Liver (tissue), 9 donors: Measurements from ENCODE around the gene AKT2. TPM values are rescaled to one million over a fixed set of nuclear protein-coding genes. Genes with fewer than 3 reads are reported as not detected.

Source experiments
- DNase-seq: peaks from one replicate; pipeline ENCODE4 v3.0.0-alpha.2; 2017; ENCODE audit warnings: low spot score
- H3K27ac ChIP-seq, 2 donors: one replicate each; pipeline ENCODE4 v1.7.0; 2013; ENCODE audit warnings: inconsistent platforms in 2 of 2, low read length in 2 of 2, control low read depth in 1 of 2, low read depth in 1 of 2, mild to moderate bottlenecking in 1 of 2
- H3K27me3 ChIP-seq, 4 donors: one replicate each; pipeline versions ENCODE4 v1.6.1 to v1.7.0; 2013; ENCODE audit warnings: low read length in 3 of 4, inconsistent platforms in 1 of 4, mild to moderate bottlenecking in 1 of 4, moderate library complexity in 1 of 4; ENCODE audit not compliant: control insufficient read depth in 4 of 4, insufficient read depth in 4 of 4
- H3K36me3 ChIP-seq, 4 donors: one replicate each; pipeline versions ENCODE4 v1.6.1 to v1.7.0; 2013; ENCODE audit warnings: low read length in 3 of 4, mild to moderate bottlenecking in 3 of 4, low read depth in 1 of 4, moderate library complexity in 1 of 4; ENCODE audit not compliant: control insufficient read depth in 4 of 4, insufficient read depth in 3 of 4
- H3K4me1 ChIP-seq, 4 donors: one replicate each; pipeline versions ENCODE4 v1.6.1 to v1.7.0; 2013; ENCODE audit warnings: low read length in 3 of 4, mild to moderate bottlenecking in 3 of 4, moderate library complexity in 1 of 4; ENCODE audit not compliant: control insufficient read depth in 4 of 4, insufficient read depth in 4 of 4
- H3K4me3 ChIP-seq, 3 donors: one replicate each; pipeline versions ENCODE4 v1.6.1 to v1.7.0; 2013; ENCODE audit warnings: low read length in 3 of 3, control low read depth in 1 of 3, low read depth in 1 of 3, mild to moderate bottlenecking in 1 of 3
- H3K9ac ChIP-seq, 2 donors: one replicate each; pipeline ENCODE4 v1.7.0; 2013; ENCODE audit warnings: low read length in 2 of 2, mild to moderate bottlenecking in 2 of 2, moderate library complexity in 2 of 2, control low read depth in 1 of 2, low read depth in 1 of 2
- H3K9me3 ChIP-seq, 4 donors: one replicate each; pipeline versions ENCODE4 v1.6.1 to v1.7.0; 2013; ENCODE audit warnings: low read length in 3 of 4; ENCODE audit not compliant: control insufficient read depth in 4 of 4
- ATF3 ChIP-seq: IDR thresholded peaks from 2 replicates; pipeline ENCODE4 v1.6.1; 2016; ENCODE audit warnings: antibody characterized with exemption
- CTCF ChIP-seq: fragments of 150-350 bp; IDR thresholded peaks from 2 replicates; pipeline ENCODE4 v1.5.1; 2017; ENCODE audit warnings: improper control_type of control experiment, low read depth, low read length; ENCODE audit not compliant: missing input control
- EGR1 ChIP-seq, 2 donors: IDR thresholded peaks; 2 replicates each; pipeline ENCODE4 v1.6.1; 2016 to 2018; ENCODE audit warnings: antibody characterized with exemption in 2 of 2, low read depth in 2 of 2
- FOXA1 ChIP-seq: IDR thresholded peaks from 2 replicates; pipeline ENCODE4 v1.6.1; 2016; ENCODE audit warnings: antibody characterized with exemption
- GABPA ChIP-seq, 2 donors: IDR thresholded peaks in 1 of 2; conservative IDR thresholded peaks in 1 of 2; 2 replicates each; pipeline ENCODE4 v1.6.1; 2016; ENCODE audit warnings: antibody characterized with exemption in 2 of 2, mild to moderate bottlenecking in 1 of 2, moderate library complexity in 1 of 2
- HNF4A ChIP-seq, 2 donors: conservative IDR thresholded peaks; 2 replicates each; pipeline ENCODE4 v1.6.1; 2016; ENCODE audit warnings: antibody characterized with exemption in 2 of 2, mild to moderate bottlenecking in 2 of 2
- JUND ChIP-seq, 2 donors: IDR thresholded peaks; 2 replicates each; pipeline ENCODE4 v1.6.1; 2016; ENCODE audit warnings: antibody characterized with exemption in 2 of 2
- NR2F2 ChIP-seq: IDR thresholded peaks from 2 replicates; pipeline ENCODE4 v1.6.1; 2016; ENCODE audit warnings: antibody characterized with exemption
- RAD21 ChIP-seq, 2 donors: IDR thresholded peaks; 2 replicates each; pipeline ENCODE4 v1.6.1; 2016; ENCODE audit warnings: antibody characterized with exemption in 2 of 2, mild to moderate bottlenecking in 2 of 2
- REST ChIP-seq: IDR thresholded peaks from 2 replicates; pipeline ENCODE4 v1.6.1; 2016; ENCODE audit warnings: antibody characterized with exemption, mild to moderate bottlenecking
- RXRA ChIP-seq, 2 donors: IDR thresholded peaks; 2 replicates each; pipeline ENCODE4 v1.6.1; 2017 to 2018; ENCODE audit warnings: antibody characterized with exemption in 2 of 2, mild to moderate bottlenecking in 1 of 2
- SP1 ChIP-seq: IDR thresholded peaks from 2 replicates; pipeline ENCODE4 v1.6.1; 2018; ENCODE audit warnings: antibody characterized with exemption, mild to moderate bottlenecking
- TAF1 ChIP-seq: conservative IDR thresholded peaks from 2 replicates; pipeline ENCODE4 v1.6.1; 2016; ENCODE audit warnings: antibody characterized with exemption, mild to moderate bottlenecking
- YY1 ChIP-seq: IDR thresholded peaks from 2 replicates; pipeline ENCODE4 v1.6.1; 2016; ENCODE audit warnings: antibody characterized with exemption, mild to moderate bottlenecking
- ZBTB33 ChIP-seq: IDR thresholded peaks from 2 replicates; pipeline ENCODE4 v1.6.1; 2016; ENCODE audit warnings: antibody characterized with exemption
- WGBS: extraction: QIAGEN DNeasy Blood & Tissue Kit; methylation state at CpG from one replicate; pipeline ENCODE4 v1.1.7; 2013; 5-methylcytosine and 5-hydroxymethylcytosine counted together
- polyA plus RNA-seq, 2 donors: library from polyadenylated mRNA; stranded (reverse) in 1 of 2; unstranded in 1 of 2; fragments of 200-250 nt in 1 of 2; fragments of >200 nt in 1 of 2; fragmentation: Nextera tagmentation in 1 of 2; extraction: Ambion mirVana in 1 of 2; gene quantifications; one replicate each; pipeline versions ENCODE4 v1.2.1 to v1.2.3, GENCODE V29; 2013 to 2015
- total RNA-seq, 2 donors: library from RNA; depleted of rRNA; stranded (reverse); fragments of >200 nt; gene quantifications; one replicate each; pipeline ENCODE4 v1.2.3, GENCODE V29; 2014
- donor health status: healthy.
- donor health status: healthy.
- donor health status: healthy.
- donor health status: healthy.
- donor health status: healthy.

The AKT2 gene
- total and polyA plus RNA-seq, 4 donors, result 23.2 to 110 (median 60.4) TPM

- Histone ChIP-seq H3K27ac (no peak overlapping the region), H3K9ac (no peak overlapping the region), H3K36me3 (no peaks in the 10 kb centered on the region), H3K4me1 (peaks cover 0 to 5% (median 0%) of the 10 kb centered on the region in 4 donors), H3K9me3 (no peaks in the 10 kb centered on the region), H3K27me3 (no peaks in the 10 kb centered on the region), H3K4me3 (no peak overlapping the region)
- WGBS, result 94% methylated on average over 1 of the region's 1 CpG
- no peak for DNase-seq
- no peak for TF ChIP-seq RXRA (IDR thresholded peaks at IDR 0.05)
- no peak for TF ChIP-seq SP1
- TF ChIP-seq FOXA1, result no peak
- no peak for TF ChIP-seq ATF3
- TF ChIP-seq YY1, result no peak
- TF ChIP-seq JUND (IDR thresholded peaks at IDR 0.05), result no peak
- TF ChIP-seq CTCF, result no peak
- no peak for TF ChIP-seq GABPA (IDR thresholded peaks at IDR 0.05 in 1 of 2, conservative IDR thresholded peaks at IDR 0.05 in 1 of 2)
- TF ChIP-seq REST, result no peak
Measured at GRCh38 chr19:40309666-40310065, 24.5 kb upstream of the AKT2 start.

- Histone ChIP-seq H3K9me3 (no peaks in the 10 kb centered on the region), H3K27ac (no peak overlapping the region), H3K9ac (no peak overlapping the region), H3K36me3 (no peaks in the 10 kb centered on the region), H3K27me3 (no peaks in the 10 kb centered on the region), H3K4me3 (no peak overlapping the region), H3K4me1 (peaks cover 0 to 12% (median 3%) of the 10 kb centered on the region in 4 donors)
- TF ChIP-seq NR2F2 (no peak), ATF3 (no peak), RAD21 (IDR thresholded peaks at IDR 0.05) (peak; percentile 93 to 95), GABPA (IDR thresholded peaks at IDR 0.05 in 1 of 2, conservative IDR thresholded peaks at IDR 0.05 in 1 of 2) (no peak), TAF1 (no peak), REST (no peak), JUND (IDR thresholded peaks at IDR 0.05) (no peak), FOXA1 (no peak), CTCF (peak; percentile 72), EGR1 (IDR thresholded peaks at IDR 0.05; ENCODE audit: low read depth in 2 of 2) (no peak), HNF4A (conservative IDR thresholded peaks at IDR 0.05) (no peak), ZBTB33 (no peak), YY1 (peak; percentile 44), SP1 (no peak), RXRA (IDR thresholded peaks at IDR 0.05) (no peak)
- peak; percentile 77 for DNase-seq
- 8% methylated on average over 5 of the region's 5 CpGs for WGBS
Measured at GRCh38 chr19:40305403-40305802, 20.3 kb upstream of the AKT2 start.
